GM19238 (cell line): ENCODE measurements around the gene LMX1A.

Experiments used
- DNase-seq: peaks from one replicate; pipeline ENCODE4 v3.0.0; 2011; ENCODE audit warnings: low spot score; ENCODE audit not compliant: insufficient read length

The LMX1A gene

GRCh38 chr1:165355977-165356811 is at the start of gene LMX1A:
LMX1A (minus strand) TSS chr1:165356715; CDS start chr1:165355559, 1,156 bp downstream.
- no peak for DNase-seq

GRCh38 chr1:165403835-165404482 is 47.4 kb upstream of the LMX1A start:
- peak; percentile 30 for DNase-seq

- no peak for DNase-seq
These were observed 46.1 kb upstream of the LMX1A start for GRCh38 chr1:165402517-165403111.

- DNase-seq = no peak
These were observed 41.4 kb upstream of the LMX1A start for GRCh38 chr1:165397944-165398343.

- no peak for DNase-seq
These were observed 39.4 kb upstream of the LMX1A start for GRCh38 chr1:165395901-165396300.

- no peak for DNase-seq
These were observed 39.0 kb upstream of the LMX1A start for GRCh38 chr1:165395478-165395877.

- DNase-seq = peak; percentile 87
These were observed 36.4 kb upstream of the LMX1A start for GRCh38 chr1:165392634-165393571.

GRCh38 chr1:165389609-165390008 is 33.1 kb upstream of the LMX1A start:
- DNase-seq = no peak

- DNase-seq = no peak
These were observed 31.4 kb upstream of the LMX1A start for GRCh38 chr1:165387961-165388360.

GRCh38 chr1:165387505-165387904 is 31.0 kb upstream of the LMX1A start:
- no peak for DNase-seq

- no peak for DNase-seq
These were observed 27.3 kb upstream of the LMX1A start for GRCh38 chr1:165383599-165384405.

GRCh38 chr1:165383067-165383466 is 26.6 kb upstream of the LMX1A start:
- no peak for DNase-seq

GRCh38 chr1:165381745-165382505 is 25.4 kb upstream of the LMX1A start:
- DNase-seq = no peak

- no peak for DNase-seq
These were observed 20.3 kb upstream of the LMX1A start for GRCh38 chr1:165376811-165377311.

GRCh38 chr1:165376041-165376810 is 19.7 kb upstream of the LMX1A start:
- no peak for DNase-seq

- no peak for DNase-seq
These were observed 19.1 kb upstream of the LMX1A start for GRCh38 chr1:165375623-165376022.

GRCh38 chr1:165371588-165372225 is 15.2 kb upstream of the LMX1A start:
- DNase-seq = no peak

- DNase-seq = peak; percentile 42
These were observed 12.8 kb upstream of the LMX1A start for GRCh38 chr1:165369255-165369848.
